H1 (cell line): ENCODE measurements around the gene DFFB. TPM values are rescaled to one million over a fixed set of nuclear protein-coding genes. Genes with fewer than 3 reads are reported as not detected.

Source experiments
- BACH1 ChIP-seq: IDR thresholded peaks from 2 replicates; pipeline ENCODE4 v1.6.1; 2012; ENCODE audit warnings: low read length, improper control_type of control experiment
- CHD2 ChIP-seq: IDR thresholded peaks from 2 replicates; pipeline ENCODE4 v1.6.1; 2012; ENCODE audit warnings: low read length, improper control_type of control experiment
- CHD7 ChIP-seq: fragments of 300-600 bp; sonication (generic); IDR thresholded peaks from 2 replicates; pipeline ENCODE4 v1.7.1; 2012; ENCODE audit warnings: low read length, moderate library complexity, mild to moderate bottlenecking, inconsistent platforms; ENCODE audit not compliant: insufficient replicate concordance
- CREB1 ChIP-seq: IDR thresholded peaks from 2 replicates; pipeline ENCODE4 v1.6.1; 2012; ENCODE audit warnings: inconsistent platforms
- EP300 ChIP-seq, 2 experiments: IDR thresholded peaks; 1 replicate in 1 of 2; 2 replicates in 1 of 2; pipeline ENCODE4 v1.6.1; 2011 to 2012; ENCODE audit warnings: low read depth in 2 of 2, low read length in 2 of 2, mild to moderate bottlenecking in 2 of 2, borderline replicate concordance in 1 of 2, inconsistent platforms in 1 of 2, moderate library complexity in 1 of 2
- POLR2AphosphoS5 ChIP-seq: IDR thresholded peaks from 2 replicates; pipeline ENCODE4 v1.6.1; 2011; ENCODE audit warnings: low read depth, low read length
- RBBP5 ChIP-seq: IDR thresholded peaks from 2 replicates; pipeline ENCODE4 v1.7.1; 2012; ENCODE audit warnings: low read depth, mild to moderate bottlenecking, inconsistent platforms, low read length, moderate library complexity, borderline replicate concordance
- TCF12 ChIP-seq: IDR thresholded peaks from 2 replicates; pipeline ENCODE4 v1.6.1; 2011; ENCODE audit warnings: low read depth, mild to moderate bottlenecking, low read length
- ZNF274 ChIP-seq: IDR thresholded peaks from 2 replicates; pipeline ENCODE4 v1.7.0; 2012; ENCODE audit warnings: low read length, borderline replicate concordance; ENCODE audit errors: extremely low read depth
- polyA plus RNA-seq, 7 experiments: library from polyadenylated mRNA; depleted of rRNA in 3 of 7; stranded (reverse) in 5 of 7; unstranded in 2 of 7; fragments of >200 nt in 5 of 7; fragments of 200-250 nt in 2 of 7; gene quantifications; 1 replicate in 5 of 7; 2 replicates in 1 of 7; 4 replicates in 1 of 7; pipeline versions ENCODE4 v1.2.1 to v1.2.3, GENCODE V29; 2011 to 2013; ENCODE audit warnings: missing spikeins in 2 of 7, mixed read lengths in 2 of 7
- total RNA-seq: library from RNA; stranded (reverse); fragmentation: NEBNext Ultra II Directional; extraction: Animal tissue kit (Norgen Biotek cat#: 25700); gene quantifications from 2 replicates; pipeline ENCODE4 v1.2.1, GENCODE V29; 2021
- TF ChIP-seq, protein P1 (sequence below): IDR thresholded peaks from 2 replicates; pipeline ENCODE4 v1.6.1; 2011; ENCODE audit warnings: low read length, improper control_type of control experiment

Gene DFFB
- total and polyA plus RNA-seq, 2 of the 8 experiments (the other 6 are each of a cell fraction or from before 2014, with no cell fraction given), result 8.6 to 11.9 TPM

GRCh38 chr1:3817821-3818597 is 39.3 kb upstream of the DFFB start (continued):
- no peak for TF ChIP-seq CHD7
- TF ChIP-seq EP300 (IDR thresholded peaks at IDR 0.05; ENCODE audit: borderline replicate concordance in 1 of 2, low read depth in 2 of 2, low read length in 2 of 2), result no peak
- no peak for TF ChIP-seq TCF12
- no peak for TF ChIP-seq BACH1
- TF ChIP-seq POLR2AphosphoS5, result no peak
- TF ChIP-seq, protein P1, sequence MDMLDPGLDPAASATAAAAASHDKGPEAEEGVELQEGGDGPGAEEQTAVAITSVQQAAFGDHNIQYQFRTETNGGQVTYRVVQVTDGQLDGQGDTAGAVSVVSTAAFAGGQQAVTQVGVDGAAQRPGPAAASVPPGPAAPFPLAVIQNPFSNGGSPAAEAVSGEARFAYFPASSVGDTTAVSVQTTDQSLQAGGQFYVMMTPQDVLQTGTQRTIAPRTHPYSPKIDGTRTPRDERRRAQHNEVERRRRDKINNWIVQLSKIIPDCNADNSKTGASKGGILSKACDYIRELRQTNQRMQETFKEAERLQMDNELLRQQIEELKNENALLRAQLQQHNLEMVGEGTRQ, result no peak
- TF ChIP-seq CHD2, result no peak
- TF ChIP-seq CREB1, result no peak
- no peak for TF ChIP-seq ZNF274
- no peak for TF ChIP-seq RBBP5
